Measurements from ENCODE around the gene CUL4B. TPM values are rescaled to one million over a fixed set of nuclear protein-coding genes. Genes with fewer than 3 reads are reported as not detected.
"Not testable (repeated sequence)": the region's sequence is repeated elsewhere in the genome, so short reads cannot be mapped to it uniquely, and the experiment has no call there.

The CUL4B gene
- total RNA-seq, 1 experiment from 2014 or later: 57.9 TPM

DNA sequence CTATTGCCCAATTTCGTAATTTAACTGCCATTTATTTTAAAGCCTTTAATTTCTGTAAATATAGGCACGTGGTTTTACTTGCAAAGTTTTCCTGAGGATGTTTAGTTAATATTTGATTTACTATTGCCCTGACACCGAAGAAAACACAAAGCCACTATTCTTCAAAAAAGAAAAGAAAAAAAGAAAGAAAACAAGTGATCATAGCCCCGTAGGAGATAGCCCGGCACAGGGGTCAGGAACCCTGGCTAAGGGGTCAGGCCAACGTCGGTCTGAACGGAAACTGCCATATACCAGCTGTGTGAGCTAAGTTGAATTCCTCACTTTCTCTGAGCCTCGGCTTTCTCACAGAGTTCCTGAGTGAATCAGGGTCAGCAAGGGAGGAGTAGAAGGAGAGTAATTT is 74.0 kb downstream of the CUL4B start:
- DNase-seq: no peak

DNA sequence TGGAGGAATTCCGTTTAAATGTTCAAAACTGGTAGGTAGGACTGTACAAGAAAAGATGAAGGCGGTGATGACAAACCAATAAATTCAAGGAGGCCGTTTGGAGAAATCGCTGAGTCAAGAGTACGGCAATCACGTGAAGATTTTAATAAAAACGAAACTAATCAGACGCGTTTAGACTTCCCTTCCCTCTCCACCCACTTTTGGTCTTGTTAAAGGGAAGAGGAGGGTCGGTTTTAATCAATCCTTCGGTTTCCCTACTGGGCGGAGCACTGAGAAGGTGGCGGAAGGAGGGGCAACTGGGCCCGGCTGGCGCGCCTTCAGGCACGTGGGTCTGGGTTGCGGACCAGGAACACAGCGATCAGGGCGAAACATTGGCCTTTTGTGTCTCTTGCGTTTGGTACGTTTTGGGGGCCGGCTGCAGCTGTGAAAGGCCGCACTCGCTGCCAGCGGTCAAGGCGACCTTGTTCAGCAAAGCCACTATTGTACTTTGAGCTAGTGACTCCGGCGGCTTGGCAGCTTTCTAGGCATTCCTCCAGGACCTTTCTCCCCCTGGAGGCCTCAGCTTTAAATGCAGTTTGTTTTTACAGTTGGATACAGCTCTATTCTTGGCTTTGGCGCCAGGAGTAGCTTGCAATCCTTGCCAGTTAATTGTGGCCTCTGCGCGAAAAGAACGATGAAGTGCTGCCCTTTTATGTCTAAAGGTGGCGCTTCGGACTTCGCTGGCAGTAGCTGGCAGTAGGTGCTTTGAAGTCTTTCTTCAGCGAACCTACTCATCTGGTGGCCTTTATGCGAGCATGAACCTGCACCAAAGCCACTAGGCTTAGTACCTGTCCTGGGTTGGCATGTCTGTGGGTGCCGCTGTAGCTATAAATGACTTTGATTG is 74.9 kb downstream of the CUL4B start:
- Histone ChIP-seq H3K36me3 (no peaks in the 10 kb centered on the region), H3K9me3 (replicated peaks) (no peaks in the 10 kb centered on the region), H3K4me3 (peak overlapping the region; percentile 57), H3K27ac (peak overlapping the region; percentile 83), H3K27me3 (no peaks in the 10 kb centered on the region), H3K4me1 (no peaks in the 10 kb centered on the region)
- peak; percentile 82 to 91 for DNase-seq

More for the DNA sequence above, 74.0 kb downstream of the CUL4B start:
- Histone ChIP-seq H3K4me3 (no peak overlapping the region), H3K9me3 (replicated peaks) (no peaks in the 10 kb centered on the region), H3K27me3 (no peaks in the 10 kb centered on the region), H3K36me3 (no peaks in the 10 kb centered on the region), H3K4me1 (no peaks in the 10 kb centered on the region), H3K27ac (no peak overlapping the region)

DNA sequence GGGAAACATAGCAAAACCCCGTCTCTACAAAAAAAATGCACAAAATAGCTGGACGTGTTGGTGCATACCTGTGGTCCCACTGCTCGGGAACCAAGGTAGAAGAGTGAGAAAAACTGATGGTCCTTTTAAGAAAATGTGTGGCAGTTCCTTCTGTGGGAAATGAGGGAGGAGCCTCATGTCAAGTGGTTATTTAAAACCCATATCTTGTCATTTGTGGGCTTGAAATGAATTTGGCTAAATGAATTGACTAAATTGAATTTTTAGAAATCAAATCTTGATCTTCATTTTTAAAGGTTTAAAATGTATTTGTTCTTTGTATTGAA is 75.5 kb downstream of the CUL4B start:
- Histone ChIP-seq H3K4me1 (no peaks in the 10 kb centered on the region), H3K36me3 (no peaks in the 10 kb centered on the region), H3K4me3 (peak overlapping the region; percentile 57), H3K27ac (peak overlapping the region; percentile 83), H3K27me3 (no peaks in the 10 kb centered on the region), H3K9me3 (replicated peaks) (no peaks in the 10 kb centered on the region)
- DNase-seq: no peak

DNA sequence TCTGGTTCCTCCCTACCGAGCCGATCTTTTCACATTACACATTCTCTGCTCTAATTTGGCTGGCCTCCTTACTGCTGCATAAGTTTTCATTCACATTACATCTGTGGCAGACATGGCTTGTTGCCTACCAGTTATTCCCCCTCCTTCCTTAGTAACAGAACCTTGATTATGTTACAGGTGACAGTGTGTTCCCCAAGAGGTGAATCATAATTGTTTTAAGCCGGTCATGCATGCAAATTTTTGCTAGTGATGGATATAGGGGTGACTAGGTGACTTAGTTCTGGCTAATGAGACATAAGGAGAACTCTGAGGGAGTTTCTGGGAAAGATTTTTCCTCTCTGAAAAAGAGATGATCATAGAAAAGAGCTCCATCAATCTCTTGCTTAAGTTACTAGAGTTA is 83.3 kb downstream of the CUL4B start:
- Histone ChIP-seq H3K9me3 (replicated peaks) (no peaks in the 10 kb centered on the region), H3K4me1 (no peaks in the 10 kb centered on the region), H3K4me3 (no peak overlapping the region), H3K27me3 (no peaks in the 10 kb centered on the region; the same call in 1 of the 2 replicates), H3K27ac (no peak overlapping the region), H3K36me3 (no peaks in the 10 kb centered on the region)
- no peak for DNase-seq

DNA sequence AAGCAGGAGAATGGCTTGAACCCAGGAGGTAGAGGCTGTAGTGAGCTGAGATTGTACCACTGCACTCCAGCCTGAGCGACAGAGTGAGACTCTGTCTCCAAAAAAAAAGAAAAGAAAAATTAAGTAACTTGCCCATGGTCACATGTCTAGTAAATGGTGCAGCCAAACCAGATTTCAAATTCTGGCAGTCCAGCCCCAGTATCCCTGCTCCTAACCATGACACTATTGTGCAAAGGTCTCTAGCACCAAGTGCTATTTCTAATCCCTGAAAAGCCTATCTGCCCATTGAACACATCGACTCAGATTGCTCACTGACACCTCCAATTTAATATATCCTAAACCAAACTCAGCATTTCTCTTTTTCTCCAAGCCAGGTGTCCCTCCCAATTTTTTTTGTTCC is 84.0 kb downstream of the CUL4B start:
- Histone ChIP-seq H3K4me1 (no peaks in the 10 kb centered on the region), H3K27me3 (no peaks in the 10 kb centered on the region; the same call in 1 of the 2 replicates), H3K36me3 (no peaks in the 10 kb centered on the region), H3K4me3 (no peak overlapping the region), H3K27ac (no peak overlapping the region), H3K9me3 (replicated peaks) (no peaks in the 10 kb centered on the region)
- DNase-seq: no peak

DNA sequence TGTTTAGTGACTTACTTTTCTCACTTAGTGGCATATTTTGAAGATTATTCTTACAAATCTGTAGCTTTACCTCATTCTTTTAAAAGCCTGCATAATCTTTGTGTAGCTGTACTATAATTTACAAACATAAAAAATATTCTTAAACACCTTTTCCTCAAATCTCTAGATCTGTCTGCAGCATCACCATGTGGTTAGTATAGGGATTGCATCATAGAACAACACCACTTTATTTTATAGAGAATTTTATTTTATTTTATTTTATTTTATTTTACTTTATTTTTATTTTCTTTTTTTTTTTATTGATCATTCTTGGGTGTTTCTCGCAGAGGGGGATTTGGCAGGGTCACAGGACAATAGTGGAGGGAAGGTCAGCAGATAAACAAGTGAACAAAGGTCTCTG is 85.3 kb downstream of the CUL4B start:
- not testable (repeated sequence) for H3K4me3 ChIP-seq, H3K27ac ChIP-seq

More for the DNA sequence above, 85.3 kb downstream of the CUL4B start:
- peak in 1 of 2 experiments; percentile 37 for DNase-seq
- not testable (repeated sequence) for H3K36me3 ChIP-seq; H3K4me1 ChIP-seq; H3K9me3 ChIP-seq (replicated peaks); H3K27me3 ChIP-seq

Other genes with a start within 250 kb of the CUL4B start
- 0.06 TPM in 1 of 2 replicates, not detected in the other for gene TMEM255A, start 249.5 kb downstream of the CUL4B start, total RNA-seq (2014; rRNA removed; shearing (Covaris generic))
- gene ATP1B4, start 198.9 kb downstream of the CUL4B start, total RNA-seq (2014; rRNA removed; shearing (Covaris generic)): not detected in 2 replicates
- gene LAMP2, start 91.7 kb downstream of the CUL4B start, total RNA-seq (2014; rRNA removed; shearing (Covaris generic)): 137 and 143 TPM in 2 replicates
- gene MCTS1, start 43.1 kb upstream of the CUL4B start, total RNA-seq (2014; rRNA removed; shearing (Covaris generic)): 78.7 and 84.8 TPM in 2 replicates
- gene C1GALT1C1, start 69.1 kb upstream of the CUL4B start, total RNA-seq (2014; rRNA removed; shearing (Covaris generic)): 22.9 and 23.3 TPM in 2 replicates